NCI-H69 (cell line): ENCODE results near the gene CBARP.

Experiments
- DNase-seq: peaks from one replicate; lab custom pipeline; 2025; lab: John Stamatoyannopoulos, UW

Gene CBARP

DNA sequence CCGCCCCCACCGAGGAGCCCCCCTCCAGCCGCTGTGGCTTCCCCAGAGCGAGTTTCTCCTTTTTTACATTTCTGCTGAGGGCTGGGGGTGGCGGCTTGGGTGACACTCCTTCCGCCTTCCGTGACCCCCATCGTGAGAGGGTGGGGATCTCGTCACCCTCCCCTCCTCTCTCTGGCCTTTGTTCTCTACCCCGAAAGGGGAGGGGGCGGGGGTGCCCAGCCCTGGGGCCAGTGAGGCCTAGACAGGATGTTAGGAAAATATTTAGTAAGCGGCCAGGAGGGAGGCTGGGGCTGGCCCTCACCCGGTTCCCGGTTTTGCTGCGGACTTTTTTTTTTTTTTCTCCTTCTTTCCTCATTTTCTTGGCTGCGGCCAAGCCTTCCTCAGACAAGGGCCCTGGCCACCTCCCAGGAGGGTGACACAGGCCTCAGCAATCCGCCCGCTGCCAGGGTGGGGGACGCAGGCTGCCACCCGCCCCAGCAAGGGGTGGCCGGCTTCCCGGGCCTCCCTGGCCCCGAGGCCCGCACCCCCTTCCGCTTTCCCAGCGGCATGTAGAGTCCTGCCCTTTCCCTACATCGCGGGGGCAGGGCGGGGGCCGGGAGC lies 14.5 kb upstream of the CBARP start:
- DNase-seq, result peak; percentile 49

DNA sequence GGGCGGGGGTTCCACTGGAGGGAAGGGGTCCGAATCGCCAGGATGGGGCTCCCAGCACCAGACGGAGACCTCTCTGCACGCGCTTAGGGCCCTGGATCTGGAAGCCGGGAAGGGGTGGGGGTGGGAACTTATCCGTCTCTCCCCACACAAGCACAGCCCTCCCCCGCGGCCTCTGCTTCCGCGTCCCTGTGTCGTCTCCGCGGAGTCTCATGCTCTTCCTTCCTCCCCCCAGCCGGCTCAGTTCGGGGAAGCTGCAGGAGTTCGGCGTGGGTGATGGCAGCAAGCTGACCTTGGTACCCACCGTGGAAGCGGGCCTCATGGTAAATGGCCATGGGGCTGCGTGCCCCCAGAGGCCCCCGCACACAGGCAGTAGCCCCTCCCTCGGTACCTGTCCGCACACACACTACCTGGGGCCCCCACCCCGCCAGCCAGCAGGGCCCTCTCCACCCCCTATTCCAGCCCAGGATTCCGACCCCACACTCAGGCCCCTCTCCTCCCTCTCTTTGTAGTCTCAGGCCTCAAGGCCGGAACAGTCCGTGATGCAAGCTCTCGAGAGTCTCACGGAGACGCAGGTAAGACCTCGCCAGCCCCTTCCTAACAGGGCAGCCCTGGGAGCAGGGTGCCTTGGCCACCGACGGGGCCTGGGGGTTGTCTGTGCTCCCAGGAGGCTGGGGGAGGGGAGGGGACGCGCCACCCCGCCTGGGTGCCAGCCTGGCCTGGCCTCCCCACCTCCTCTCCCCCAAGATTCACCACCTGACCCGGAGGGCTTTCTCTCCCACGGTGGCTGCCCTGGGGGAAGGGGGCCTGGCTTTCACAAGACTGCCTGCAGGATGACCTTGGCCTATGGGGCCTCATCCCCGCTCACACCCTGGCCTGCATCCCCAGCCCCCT lies 13.8 kb upstream of the CBARP start:
- peak; percentile 78 for DNase-seq

DNA sequence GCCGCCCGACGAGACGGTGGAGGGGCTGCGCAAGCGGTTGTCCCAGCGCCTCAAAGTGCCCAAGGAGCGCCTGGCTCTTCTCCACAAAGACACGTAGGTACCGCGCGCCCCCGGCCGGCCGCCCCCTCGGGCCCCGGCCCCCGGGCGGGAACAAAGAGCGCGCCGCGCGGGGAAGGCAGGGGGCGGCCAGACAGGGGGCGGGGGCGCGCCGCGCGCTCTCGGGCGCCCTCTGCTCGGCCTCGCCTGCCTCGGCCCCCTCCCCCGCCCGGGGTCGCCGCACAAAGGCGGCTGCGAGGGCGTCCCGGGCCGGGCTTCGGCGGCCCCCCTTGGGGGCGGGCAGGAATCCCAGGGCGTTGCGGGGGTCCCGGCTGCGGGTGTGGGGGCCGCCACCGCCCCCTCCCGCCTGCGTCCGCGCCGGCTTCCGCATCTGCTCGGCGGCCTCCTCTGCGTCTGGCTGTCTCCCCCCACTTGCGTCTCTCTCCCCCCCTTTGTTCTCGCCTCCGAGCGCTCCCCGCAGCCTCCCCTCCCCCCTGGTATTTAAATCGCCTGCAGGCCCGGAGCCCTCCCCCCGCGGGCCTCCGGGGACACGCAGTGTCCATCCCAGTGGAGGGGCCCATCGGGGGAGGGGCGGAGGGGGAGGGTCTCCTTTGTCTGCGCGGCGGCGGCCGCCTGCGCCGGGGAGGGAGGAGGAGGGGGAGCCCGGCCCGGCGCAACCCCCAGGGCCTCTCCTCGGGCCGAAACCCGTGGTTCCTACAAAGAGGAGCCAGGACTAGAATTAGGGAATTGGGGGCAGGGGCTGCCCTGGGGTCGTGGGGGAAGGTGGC lies 12.8 kb upstream of the CBARP start:
- peak; percentile 92 for DNase-seq

DNA sequence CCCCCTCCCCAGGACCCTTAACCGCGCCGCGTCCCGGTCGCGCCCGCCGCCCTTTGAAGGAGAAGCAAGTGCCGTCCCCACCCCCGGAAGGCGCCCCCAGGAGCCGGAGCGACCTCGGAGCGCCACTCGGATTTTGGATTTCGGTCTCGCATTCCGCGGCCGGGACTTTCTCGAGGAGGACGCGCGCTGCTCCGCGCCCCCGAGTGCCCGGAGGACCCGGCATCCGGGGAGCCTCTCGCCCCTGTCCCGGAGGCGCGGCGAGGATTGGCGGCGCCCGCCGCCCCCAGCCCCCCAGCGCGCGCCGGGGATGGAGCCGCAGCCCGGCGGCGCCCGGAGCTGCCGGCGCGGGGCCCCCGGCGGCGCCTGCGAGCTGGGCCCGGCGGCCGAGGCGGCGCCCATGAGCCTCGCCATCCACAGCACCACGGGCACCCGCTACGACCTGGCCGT lies 12.2 kb upstream of the CBARP start:
- no peak for DNase-seq

DNA sequence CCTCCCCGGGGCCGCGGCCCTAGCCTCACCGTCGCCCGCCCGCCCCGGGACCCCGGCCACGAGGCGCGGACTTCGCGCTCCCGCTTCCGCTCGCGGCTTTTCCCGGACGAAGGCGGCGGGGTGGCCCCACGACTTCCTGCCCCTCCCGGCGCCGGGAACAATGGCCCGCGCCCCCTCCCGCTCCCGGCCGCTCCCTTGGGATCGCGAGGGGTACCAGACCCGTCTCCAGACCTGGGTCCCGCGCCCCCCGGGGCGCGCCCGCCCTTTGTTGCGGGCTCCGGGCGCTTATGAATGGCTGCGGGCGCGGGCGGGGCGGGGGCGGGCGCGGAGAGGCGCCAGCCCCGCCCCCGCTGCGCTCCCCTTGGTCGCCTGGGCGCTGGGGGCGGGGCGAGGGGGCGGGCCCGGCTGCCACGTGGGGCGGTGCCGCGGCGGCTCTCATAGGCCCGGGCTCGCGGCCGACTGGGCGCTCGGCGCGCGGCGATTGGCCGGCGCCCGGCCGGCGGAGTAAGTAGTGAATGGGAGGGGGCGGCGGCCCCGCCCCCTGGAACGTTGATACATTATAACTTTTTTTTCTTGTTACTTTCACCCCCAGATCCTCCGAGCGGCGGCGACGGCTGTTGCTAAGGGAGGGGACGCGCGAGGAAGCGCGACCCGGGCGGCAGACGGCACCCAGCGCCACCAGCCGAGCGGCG lies 11.6 kb upstream of the CBARP start:
- DNase-seq, result peak; percentile 99

DNA sequence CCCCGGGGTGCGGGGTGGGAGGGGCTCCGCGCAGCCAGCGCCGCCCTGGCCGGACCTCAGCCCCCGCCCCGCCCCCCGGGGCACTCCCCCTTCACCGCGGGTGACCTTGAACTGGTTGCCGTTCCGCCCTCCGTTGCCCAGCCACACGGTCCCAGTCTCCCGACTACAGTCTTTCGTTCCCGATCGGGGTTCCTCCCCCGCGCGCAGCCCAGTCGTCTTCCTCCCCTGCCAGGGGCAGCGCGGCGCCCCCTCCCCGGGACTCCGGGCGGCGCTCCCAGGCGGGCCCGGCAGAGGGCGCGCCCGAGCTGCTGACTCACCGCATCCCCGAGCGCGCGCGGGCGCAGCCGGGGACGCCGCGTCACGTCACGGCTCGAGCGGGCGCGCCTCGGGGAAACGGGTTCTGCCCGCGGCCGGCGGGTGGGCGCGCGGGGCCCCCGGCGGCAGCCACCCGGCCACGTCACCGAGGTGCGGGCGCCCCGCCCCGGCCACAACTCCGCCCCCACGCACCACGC lies 11.0 kb upstream of the CBARP start:
- DNase-seq, result peak; percentile 94

DNA sequence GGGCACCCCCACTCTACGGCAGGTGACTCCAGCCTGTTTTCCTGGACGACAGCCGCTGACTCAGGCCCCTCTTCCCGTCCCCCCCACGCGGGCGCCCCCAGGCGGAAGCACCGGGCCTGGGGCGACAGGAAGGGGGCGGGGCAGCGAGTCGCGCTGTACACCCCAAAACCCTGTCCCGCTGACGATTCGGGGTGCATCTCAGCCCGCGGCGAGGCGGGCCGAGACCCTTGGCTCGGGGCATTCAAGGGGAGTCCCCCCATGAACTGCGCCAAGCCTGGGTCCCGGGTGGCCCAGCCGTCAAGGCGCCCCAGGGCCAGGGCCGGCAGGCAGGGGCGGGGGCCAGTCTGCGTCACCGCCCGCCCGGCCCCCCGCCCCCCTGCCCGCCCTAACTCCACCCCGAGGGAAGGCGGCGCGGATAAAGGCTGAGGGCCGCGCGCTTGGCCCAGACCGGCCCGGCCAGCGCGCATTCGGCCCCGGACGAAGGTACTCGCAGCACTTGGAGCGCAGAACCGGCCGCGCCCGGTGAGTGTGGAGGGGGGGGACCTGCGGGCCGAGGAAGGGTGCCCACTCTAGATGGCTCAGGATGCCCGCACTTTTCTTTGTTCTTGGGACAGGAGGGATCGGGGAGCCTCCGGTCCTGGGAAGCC lies 10.5 kb upstream of the CBARP start, which contains the start of gene MIDN:
Gene MIDN, plus strand, starts transcription at position 445 of the 647 bp plus-strand sequence. CDS start 1,714 bp downstream, outside the sequence.
- DNase-seq, result peak; percentile 94

DNA sequence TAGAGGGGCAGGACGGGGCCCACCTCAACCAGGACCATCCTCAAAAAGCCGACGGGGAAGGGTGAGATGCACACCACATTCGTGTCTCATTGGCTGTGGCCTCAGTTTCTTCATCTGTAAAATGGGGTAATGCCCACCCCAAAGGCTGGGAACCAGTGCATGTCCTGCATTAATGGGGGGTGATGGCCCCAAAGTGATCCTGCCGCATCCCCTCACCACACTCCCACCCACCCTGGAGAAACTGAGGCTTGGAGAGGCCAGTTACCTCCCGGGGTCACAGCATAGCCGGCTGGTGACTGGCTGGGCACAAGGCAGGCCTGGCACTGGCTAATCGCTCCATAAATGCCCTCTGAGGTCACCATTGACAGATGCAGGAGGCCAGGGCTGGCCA lies 9.9 kb upstream of the CBARP start:
- DNase-seq, result no peak

DNA sequence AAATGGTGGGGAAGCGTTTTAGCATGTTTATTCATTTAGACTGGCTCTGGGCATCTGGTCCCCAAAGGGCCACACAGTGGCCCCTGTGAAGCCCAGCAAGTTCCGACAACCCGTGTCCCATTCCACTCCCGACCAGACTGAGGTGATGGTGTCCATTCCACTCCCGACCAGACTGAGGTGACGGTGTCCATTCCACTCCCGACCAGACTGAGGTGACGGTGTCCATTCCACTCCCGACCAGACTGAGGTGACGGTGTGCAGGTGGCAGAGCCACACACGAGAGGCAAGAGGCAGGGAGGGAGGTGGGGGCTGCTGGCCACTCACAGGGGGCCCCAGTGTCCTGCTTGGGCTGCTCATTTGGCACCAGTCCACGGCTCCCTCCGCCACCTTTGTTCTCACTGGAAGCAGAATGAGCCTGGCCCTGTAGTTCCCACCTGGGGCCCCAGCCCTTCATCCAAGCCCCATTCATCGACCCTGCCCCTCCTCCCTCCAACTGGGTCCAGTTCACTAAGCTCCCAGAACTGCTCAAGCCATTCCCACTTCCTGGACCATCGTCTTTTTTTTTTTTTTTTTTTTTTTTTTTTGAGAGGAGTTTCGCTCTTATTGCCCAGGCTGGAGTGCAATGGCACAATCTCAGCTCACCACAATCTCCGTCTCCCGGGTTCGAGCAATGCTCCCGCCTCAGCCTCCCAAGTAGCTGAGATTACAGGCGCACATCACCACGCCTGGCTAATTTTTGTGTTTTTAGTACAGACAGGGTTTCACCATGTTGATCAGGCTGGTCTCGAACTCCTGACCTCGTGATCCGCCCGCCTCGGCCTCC lies 8.7 kb upstream of the CBARP start:
- peak; percentile 57 for DNase-seq

DNA sequence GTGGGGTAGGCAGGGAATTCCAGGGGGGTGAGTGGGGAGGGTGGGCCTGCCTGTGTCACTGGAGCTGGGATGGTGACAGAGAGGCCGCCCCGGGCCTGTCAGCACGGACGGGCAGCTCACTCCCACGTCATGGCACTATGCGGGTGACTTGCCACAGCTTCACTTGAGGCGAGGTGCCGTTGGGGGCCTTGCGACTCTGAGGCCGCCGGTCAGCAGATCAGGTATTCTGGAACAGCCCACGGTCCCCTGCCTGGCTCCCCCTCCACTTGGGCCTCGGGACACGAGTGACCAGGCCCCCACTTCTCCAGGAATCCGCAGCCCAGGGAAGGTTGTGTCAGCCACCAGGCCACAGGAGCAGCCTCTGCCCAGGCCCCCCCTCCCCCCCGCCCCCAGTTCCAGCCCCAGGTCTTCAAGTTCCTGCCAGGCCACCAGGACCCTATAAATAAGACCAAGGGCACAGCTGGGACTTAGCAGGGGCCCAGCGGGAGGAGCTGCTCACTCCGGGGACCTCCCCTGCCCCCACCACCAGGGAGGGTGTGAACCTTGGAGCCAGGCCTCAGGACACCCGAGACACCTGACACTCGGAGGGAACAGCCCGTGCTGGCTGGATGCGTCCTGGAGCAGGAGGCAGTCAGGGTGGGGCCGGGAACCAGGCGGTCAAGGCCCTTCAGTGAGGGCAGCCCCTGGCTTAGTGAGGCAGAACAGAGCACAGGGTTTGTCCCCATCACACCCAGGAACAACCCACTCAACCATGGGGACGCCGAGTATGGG lies 7.9 kb upstream of the CBARP start:
- peak; percentile 24 for DNase-seq

DNA sequence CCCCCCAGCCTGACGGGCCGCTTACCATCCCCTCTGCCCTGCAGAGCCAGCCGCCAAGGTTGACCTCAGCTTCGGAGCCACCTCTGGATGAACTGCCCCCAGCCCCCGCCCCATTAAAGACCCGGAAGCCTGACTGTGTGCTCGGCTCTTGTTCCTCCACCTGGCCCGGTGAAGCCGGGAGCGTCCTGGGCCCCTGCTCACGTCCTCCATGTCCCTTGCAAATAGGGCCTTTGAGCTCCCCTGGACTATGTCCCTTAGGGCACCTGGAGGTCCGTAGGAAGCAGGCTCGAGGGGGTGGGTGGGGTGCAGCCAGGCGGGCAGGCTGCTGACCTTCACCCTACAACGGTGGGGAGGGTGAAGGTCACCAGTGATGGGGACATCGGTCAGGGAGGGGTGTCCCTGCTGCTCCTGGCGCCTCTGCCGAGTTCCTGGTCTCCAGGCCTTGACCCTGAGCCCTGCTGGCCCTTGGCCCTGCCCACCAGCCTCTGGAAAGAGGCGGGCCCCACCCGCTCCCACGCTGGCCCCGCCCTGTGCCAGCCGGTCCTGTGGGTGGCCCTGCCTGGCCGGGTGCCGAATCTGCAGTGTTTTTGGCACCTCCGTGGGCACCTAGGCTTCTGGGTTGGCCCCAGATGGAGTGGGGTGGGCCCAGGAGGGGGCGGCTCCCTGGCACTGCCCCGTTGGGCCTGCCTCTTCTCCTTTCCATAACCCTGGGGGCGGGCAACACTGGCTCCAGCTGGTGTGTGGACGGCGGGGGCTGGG lies 7.1 kb upstream of the CBARP start:
- no peak for DNase-seq

DNA sequence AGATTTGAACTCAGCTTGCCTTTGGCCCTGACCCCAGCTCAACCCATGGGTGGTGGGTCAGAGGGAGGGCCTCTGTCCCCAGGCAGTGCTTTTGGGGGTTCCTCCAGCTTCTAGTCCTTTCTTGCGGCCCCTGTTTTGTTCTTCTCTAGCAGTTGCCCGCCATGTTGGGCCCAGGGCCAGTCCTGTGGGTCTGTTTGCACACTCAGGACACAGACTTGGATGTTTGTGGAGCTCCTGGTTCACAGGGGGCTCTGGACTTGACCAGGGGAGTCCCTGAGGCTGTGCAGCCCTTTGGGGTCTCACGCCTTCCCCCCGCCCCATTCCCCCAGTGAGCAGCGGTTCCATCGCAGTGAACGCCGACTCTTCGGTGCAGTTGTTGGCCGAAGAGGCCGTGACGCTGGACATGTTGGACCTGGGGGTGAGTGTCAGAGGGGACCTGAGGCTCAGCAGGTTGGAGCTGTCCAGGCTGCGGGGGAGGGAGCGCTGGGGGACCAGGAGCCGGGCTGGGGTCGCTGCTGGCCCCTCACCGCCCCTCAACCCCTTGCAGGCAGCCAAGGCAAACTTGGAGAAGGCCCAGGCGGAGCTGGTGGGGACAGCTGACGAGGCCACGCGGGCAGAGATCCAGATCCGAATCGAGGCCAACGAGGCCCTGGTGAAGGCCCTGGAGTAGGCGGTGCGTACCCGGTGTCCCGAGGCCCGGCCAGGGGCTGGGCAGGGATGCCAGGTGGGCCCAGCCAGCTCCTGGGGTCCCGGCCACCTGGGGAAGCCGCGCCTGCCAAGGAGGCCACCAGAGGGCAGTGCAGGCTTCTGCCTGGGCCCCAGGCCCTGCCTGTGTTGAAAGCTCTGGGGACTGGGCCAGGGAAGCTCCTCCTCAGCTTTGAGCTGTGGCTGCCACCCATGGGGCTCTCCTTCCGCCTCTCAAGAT lies 6.2 kb upstream of the CBARP start:
- DNase-seq, result peak; percentile 81

DNA sequence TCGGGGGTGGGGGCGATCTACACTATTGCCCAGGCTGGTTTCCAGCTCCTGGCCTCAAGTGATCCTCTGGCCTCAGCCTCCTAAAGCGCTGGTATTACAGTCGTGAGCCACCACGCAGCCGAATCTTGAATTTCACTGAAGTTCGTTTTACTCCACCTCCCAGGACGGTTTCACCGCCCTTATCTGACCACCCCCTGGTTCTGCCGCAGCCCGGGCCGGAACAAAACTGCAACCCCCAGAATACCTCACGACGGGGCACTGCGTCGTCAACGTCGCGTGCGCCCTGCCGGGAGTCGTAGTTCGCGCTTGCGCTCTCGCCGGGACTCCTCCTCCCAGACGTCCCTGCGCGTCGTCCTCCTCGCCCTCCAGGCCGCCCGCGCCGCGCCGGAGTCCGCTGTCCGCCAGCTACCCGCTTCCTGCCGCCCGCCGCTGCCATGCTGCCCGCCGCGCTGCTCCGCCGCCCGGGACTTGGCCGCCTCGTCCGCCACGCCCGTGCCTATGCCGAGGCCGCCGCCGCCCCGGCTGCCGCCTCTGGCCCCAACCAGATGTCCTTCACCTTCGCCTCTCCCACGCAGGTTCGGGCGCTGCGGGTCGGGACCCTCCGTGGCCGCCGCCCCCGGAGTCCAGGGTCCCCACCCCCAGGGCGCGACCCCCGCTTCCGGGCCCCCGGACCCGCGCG lies 3.8 kb upstream of the CBARP start, which contains the start of gene ATP5F1D:
Gene ATP5F1D, plus strand, starts transcription at position 335 of the 679 bp plus-strand sequence. Its CDS starts 100 bp downstream, at position 435.
- DNase-seq, result peak; percentile 97

DNA sequence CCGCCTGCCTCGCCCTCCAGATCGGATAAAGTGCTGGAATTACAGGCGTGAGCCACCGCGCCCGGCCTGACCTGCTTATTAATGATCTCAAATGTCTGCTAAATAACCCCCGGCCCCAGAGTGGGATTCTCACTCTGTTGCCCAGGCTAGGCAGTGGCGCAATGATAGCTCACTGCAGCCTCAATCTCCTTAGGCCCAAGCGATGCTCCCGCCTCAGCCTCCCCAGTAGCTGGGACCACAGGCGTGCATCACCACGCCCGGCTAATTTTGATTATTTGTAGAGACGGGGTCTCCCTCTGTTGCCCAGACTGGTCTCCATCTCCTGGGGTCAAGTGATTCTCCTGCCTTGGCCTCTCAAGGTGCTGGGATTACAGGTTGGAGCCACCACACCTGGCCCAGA lies 3.1 kb upstream of the CBARP start:
- no peak for DNase-seq

DNA sequence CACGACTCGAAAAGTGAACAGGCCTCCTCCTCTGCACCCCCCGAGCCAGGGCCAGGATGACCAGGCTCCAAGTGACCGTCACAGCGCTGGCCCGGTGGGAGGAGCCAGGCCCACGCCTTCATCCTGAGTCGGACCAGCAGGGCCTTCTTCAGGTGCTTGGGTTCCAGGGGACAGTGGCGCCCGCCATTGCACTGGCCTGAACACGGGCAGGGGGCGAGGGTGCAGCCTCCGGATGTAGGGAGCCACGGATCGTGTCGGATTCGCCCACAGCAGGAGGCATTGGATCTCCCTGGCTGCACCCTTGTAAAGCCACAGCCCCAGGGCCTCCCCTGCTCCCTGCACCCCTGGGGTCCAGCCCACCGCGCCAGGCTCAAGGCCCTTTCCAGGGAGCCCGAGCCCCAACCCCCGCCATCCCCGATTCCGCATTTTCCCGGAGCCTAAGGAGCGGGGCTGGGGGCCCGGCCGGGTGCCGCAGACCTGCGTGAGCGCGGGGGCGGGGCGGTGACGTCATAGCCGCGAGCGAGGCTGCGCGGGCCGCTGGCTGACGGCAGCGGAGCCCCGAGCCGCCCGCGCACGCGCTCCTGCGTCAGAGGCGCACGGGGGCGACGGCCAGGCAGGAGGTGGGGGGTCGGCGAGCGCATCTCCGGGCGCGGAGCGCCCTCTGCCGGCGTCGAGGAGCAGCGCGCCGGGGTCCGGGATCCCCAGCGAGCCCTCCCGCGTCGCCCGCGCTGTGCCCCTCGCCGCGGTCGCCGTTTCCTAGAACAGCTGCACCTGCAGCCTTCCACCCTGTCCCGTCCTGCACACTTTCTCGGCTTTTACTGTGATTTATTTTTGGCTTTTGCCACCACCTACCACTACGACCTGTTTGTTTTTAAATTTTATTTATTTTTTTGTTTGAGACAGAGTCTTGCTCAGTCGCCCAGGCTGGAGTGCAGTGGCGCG lies 2.3 kb upstream of the CBARP start:
- peak; percentile 96 for DNase-seq

DNA sequence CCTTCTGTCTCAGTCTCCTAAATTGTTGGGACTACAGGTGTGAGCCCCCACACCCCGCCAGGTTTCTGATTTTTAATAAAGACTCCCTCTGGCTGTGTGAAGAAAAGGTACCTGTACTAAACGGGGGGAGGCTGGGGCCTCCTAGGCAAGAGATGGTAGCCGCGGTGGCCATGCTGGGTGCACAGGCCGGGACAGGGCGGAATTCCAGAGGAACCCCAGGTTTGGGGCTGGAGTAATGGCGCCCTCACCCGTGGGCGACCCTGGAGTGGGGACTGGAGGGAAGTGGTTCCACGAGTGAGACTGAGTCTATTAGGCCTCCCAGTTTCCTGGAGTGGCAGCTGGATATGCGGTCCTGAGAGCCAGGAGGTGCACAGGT lies 1.6 kb upstream of the CBARP start:
- no peak for DNase-seq
